HG02678 (cell line): Measurements from ENCODE around the gene CAMK1D.

Source experiments
- ATAC-seq: cut with Tn5 transposase; IDR thresholded peaks from one replicate; pipeline ENCODE4 v1.9.1; 2021; ENCODE audit warnings: mild to moderate bottlenecking, moderate library complexity; ENCODE audit not compliant: unreplicated experiment

Gene CAMK1D

DNA sequence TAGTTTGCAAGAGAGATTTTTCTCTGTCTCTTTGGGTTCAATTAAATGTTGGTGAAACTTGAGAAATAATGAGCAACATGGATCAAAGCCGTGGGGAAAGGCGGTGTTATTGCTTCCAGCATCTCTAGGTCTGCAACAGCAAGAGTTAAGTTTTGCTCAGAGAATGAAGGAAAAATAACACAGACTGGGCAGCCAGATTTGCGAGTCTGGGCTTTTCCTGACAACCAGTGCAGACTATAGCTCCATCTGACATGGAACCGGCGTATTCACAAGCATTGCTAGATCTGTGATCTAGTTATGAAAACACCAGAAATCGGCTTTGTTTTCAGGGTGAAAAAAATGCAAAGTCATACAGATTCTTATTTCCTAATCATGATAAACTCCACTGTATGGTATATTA is 110.4 kb downstream of the CAMK1D start:
- no peak for ATAC-seq

GRCh38 chr10:12463459-12463838 is 114.1 kb downstream of the CAMK1D start:
- no peak for ATAC-seq

GRCh38 chr10:12465385-12466136 is 116.2 kb downstream of the CAMK1D start:
- ATAC-seq: no peak

GRCh38 chr10:12466704-12467305 is 117.5 kb downstream of the CAMK1D start:
- ATAC-seq: no peak

GRCh38 chr10:12469345-12469744 is 120.0 kb downstream of the CAMK1D start:
- no peak for ATAC-seq

DNA sequence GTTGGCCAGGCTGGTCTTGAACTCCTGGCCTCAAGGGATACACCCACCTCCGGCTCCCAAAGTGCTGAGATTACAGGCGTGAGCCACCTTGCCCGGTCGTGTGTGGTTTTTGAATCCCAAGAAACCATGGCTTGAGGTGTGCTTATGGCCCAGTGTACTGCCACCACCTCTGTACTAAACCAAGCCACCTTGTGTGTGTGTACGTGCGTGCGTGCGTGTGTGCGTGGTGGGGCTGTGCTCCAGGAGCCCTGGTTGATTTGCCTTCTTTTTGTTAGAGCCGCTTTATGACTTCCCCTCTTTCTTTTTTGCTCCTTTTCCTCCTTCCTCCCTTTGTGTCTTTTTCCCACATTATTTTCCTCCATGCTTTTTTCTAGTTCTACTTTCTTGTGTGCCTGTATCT is 121.4 kb downstream of the CAMK1D start:
- no peak for ATAC-seq

GRCh38 chr10:12471135-12471534 is 121.8 kb downstream of the CAMK1D start:
- ATAC-seq: no peak

GRCh38 chr10:12473491-12473890 is 124.1 kb downstream of the CAMK1D start:
- ATAC-seq: no peak

- ATAC-seq: no peak
Observed at GRCh38 chr10:12474727-12475412, 125.5 kb downstream of the CAMK1D start.

GRCh38 chr10:12476656-12477055 is 127.3 kb downstream of the CAMK1D start:
- no peak for ATAC-seq

DNA sequence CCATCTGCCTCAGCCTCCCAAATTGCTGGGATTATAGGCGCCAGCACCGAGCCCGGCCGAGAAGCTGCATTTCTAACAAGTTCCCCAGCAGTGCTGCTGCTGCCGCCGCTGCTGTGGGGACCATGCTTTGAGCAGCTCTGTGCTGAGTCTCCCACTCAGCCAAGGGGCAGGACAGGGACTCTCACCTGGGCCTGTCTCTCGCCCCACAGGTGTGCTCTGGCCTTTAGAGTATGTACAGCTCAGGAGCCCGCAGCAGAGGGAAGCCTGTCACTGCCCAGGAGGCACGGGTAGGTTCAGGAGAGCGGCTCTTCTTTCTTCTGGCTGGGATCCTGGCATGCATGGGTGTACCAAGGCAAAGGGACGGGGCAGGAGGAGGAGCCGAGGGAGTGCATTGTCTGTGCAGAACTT is 130.1 kb downstream of the CAMK1D start:
- ATAC-seq: no peak

GRCh38 chr10:12479924-12480323 is 130.6 kb downstream of the CAMK1D start:
- no peak for ATAC-seq

GRCh38 chr10:12480440-12480839 is 131.1 kb downstream of the CAMK1D start:
- ATAC-seq: no peak

GRCh38 chr10:12481924-12482323 is 132.6 kb downstream of the CAMK1D start:
- no peak for ATAC-seq

GRCh38 chr10:12482587-12482986 is 133.2 kb downstream of the CAMK1D start:
- no peak for ATAC-seq

- ATAC-seq: no peak
Observed at GRCh38 chr10:12484002-12484918, 134.9 kb downstream of the CAMK1D start.

DNA sequence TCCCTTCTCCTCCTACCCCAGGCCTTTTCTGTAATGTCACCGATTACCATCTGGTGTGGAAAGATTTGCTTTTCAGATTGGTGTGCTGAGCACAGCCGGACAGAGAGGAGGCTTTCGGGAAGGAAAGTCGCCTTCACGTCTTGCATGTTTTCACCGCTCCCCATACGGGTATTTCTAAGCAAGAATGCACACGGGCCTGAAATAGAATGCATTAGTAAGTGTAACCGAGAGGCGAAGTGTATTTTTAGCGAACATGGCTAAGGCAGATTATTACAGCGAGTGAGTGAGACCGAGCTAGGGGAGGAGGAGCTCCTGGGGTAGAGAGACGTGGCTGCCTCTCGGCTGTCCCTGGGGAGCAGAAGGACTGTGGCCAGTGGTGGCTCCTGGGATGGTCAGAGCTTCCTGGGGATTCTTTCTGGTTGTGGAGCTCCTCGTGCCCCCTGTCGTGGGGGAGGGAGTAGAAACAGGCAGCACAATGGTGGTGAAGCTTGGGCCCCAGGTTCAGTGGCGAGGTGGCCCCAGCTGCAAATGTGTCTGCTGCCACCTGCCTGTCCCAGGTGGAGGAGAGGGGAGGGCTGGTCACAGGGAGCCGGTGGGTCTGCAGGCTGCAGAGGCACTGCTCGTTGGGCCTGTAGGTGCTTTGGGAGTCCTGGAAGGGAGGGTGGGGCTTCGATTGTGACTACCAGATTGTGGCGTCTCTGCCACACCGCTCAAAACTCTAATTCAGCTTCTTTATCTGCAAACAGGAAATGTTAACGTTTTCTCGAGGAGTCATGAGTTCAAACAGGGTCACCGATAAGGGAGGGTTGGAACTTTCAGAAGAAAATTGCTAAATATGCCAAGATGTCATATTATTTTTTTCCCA is 135.8 kb downstream of the CAMK1D start:
- ATAC-seq: no peak

- ATAC-seq: no peak
Observed at GRCh38 chr10:12487366-12487765, 138.0 kb downstream of the CAMK1D start.

GRCh38 chr10:12488626-12489025 is 139.3 kb downstream of the CAMK1D start:
- ATAC-seq: no peak

DNA sequence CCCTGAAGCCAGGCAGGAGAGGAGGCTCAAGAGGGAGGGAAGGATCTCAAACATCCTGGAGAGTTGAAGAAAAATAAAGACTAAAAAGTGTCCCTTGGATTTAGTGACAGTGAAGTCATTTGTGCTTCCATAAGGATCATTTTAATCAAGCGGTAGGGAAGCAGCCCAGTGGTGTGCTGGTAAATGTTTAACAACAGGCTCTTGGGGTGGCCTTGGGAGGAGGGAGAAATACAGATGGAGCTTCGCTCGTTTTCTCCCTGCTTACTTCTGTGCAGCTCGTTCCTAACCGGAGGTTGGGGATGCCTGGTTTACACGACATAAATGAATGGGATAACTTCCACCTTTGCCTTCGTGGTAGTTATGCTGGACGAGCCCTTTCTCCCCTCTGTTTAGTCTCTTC is 140.0 kb downstream of the CAMK1D start:
- no peak for ATAC-seq
